ENCODE results near the gene PSD4. TPM values are rescaled to one million over a fixed set of nuclear protein-coding genes. Genes with fewer than 3 reads are reported as not detected.

The PSD4 gene
- polyA plus RNA-seq, 1 experiment = 0.37 TPM

DNA sequence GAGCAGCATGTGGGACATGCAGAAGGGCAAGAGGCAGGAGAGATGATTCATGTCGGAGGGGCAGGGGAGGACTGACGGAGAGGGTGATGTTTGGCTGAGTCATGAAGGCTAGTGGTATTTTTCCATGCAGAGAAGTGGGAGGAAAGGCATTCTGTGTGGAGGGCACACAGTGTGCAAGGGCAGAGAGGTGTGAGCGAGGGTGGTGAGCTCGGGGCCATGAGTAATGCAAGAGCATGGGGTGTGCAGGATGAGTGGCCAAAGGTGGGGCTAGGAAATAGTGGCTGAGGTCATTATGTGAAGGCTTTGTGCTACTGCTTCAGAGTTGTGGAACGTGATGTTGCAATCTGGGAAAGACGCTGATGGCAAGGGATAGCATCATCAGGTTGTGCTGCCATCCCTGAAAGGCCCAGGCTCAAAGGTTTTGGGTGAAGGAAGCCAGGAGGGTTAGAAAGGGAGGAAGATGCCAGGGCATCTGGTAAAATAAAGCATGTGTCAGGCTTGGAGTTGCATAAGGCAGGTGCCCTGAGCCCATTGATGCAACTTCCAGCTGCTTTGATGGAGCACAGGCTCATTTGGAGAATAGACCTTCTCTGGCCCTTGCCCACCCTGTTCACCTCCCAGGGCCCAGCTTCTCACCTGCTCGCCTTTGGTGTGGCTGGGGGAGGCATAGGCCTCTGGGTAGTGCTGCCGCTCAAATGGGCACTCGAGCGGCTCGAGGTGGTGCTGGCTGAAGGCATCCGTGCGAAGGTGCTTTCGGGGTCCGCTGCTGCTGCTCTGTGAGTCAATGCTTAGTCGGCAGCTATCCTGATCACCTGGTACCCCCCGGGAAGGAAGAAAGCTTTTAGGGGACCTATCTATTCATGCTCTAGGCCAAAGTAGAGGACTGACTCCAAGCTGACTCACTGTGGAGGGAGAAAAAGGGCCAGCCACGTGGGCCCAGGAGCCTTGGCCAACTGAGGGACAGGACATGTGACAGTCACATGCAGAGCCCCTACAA, 67.4 kb downstream of the PSD4 start:
- ChIA-PET POLR2A (interaction anchor here (0.6 to 1.9 kb wide), 3 partner anchors 13 to 42 kb away, joined by 3 to 8 read pairs (median 3); no protein-coding TSS in a partner anchor), CTCF (interaction anchor here (0.6 to 3.7 kb wide), 9 partner anchors 8 to 149 kb away, joined by 3 to 34 read pairs (median 7); no protein-coding TSS in a partner anchor)
- Histone ChIP-seq H3K27ac (ENCODE audit: low read depth, low read length) (peak overlapping the region; percentile 95), H3K4me3 (ENCODE audit: low read depth, low read length) (peak overlapping the region; percentile 1; the same call in 1 of the 2 replicates), H3K27me3 (ENCODE audit: control insufficient read depth, insufficient read depth, low read length) (no peaks in the 10 kb centered on the region), H3K9me3 (ENCODE audit: control insufficient read depth, insufficient read depth, low read length) (peaks cover 6% of the 10 kb centered on the region; the same call in 1 of the 2 replicates)
- TF ChIP-seq, protein P1, sequence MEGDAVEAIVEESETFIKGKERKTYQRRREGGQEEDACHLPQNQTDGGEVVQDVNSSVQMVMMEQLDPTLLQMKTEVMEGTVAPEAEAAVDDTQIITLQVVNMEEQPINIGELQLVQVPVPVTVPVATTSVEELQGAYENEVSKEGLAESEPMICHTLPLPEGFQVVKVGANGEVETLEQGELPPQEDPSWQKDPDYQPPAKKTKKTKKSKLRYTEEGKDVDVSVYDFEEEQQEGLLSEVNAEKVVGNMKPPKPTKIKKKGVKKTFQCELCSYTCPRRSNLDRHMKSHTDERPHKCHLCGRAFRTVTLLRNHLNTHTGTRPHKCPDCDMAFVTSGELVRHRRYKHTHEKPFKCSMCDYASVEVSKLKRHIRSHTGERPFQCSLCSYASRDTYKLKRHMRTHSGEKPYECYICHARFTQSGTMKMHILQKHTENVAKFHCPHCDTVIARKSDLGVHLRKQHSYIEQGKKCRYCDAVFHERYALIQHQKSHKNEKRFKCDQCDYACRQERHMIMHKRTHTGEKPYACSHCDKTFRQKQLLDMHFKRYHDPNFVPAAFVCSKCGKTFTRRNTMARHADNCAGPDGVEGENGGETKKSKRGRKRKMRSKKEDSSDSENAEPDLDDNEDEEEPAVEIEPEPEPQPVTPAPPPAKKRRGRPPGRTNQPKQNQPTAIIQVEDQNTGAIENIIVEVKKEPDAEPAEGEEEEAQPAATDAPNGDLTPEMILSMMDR (IDR thresholded peaks at IDR 0.05; ENCODE audit: low read depth, low read length) = no peak
- peak; percentile 94 for DNase-seq (ENCODE audit: low read depth, low spot score)

DNA sequence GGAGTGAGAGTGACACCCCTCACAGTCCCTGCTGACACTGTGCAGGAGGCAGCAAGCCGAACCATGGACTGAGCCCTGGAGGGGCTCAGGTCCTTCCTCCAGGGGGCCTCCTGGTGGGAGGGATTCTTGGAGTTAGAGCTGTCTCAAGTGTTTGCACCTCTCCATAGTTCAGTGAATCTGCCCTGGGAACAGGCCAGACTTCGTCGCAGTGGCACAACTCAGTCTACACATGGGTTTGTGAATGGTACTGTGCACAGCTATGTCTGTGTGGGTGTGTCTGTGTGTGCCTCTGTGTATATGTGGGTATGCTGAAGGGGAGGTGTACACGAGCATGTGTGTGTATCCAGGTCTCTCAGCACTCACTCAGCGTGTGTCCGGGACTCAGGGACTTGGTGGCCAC, 68.6 kb downstream of the PSD4 start:
- ChIA-PET POLR2A (no interaction called here), CTCF (interaction anchor here (0.8 to 3.7 kb wide), 3 partner anchors 38 to 148 kb away, joined by 3 to 18 read pairs (median 3); no protein-coding TSS in a partner anchor)
- no peaks in the 10 kb centered on the region for H3K27me3 ChIP-seq (ENCODE audit: control insufficient read depth, insufficient read depth, low read length)
- DNase-seq (ENCODE audit: low read depth, low spot score) = no peak
- H3K4me3 ChIP-seq (ENCODE audit: low read depth, low read length) = no peak overlapping the region
- peak overlapping the region; percentile 95 for H3K27ac ChIP-seq (ENCODE audit: low read depth, low read length)
- TF ChIP-seq, protein P1 (IDR thresholded peaks at IDR 0.05; ENCODE audit: low read depth, low read length) = no peak
- H3K9me3 ChIP-seq (ENCODE audit: control insufficient read depth, insufficient read depth, low read length) = no peaks in the 10 kb centered on the region

- no peaks in the 10 kb centered on the region for H3K9me3 ChIP-seq (ENCODE audit: control insufficient read depth, insufficient read depth, low read length)
- CTCF ChIA-PET = interaction anchor here (1.3 to 10.2 kb wide), 5 partner anchors 12 to 145 kb away, joined by 6 to 80 read pairs (median 12); no protein-coding TSS in a partner anchor
- no peak for DNase-seq (ENCODE audit: low read depth, low spot score)
- TF ChIP-seq, protein P1 (IDR thresholded peaks at IDR 0.05; ENCODE audit: low read depth, low read length) = no peak
- H3K27ac ChIP-seq (ENCODE audit: low read depth, low read length) = no peak overlapping the region
- H3K27me3 ChIP-seq (ENCODE audit: control insufficient read depth, insufficient read depth, low read length) = no peaks in the 10 kb centered on the region
- no peak overlapping the region for H3K4me3 ChIP-seq (ENCODE audit: low read depth, low read length)
- POLR2A ChIA-PET = no interaction called here
Observed at GRCh38 chr2:113245276-113245711, 71.5 kb downstream of the PSD4 start.

DNA sequence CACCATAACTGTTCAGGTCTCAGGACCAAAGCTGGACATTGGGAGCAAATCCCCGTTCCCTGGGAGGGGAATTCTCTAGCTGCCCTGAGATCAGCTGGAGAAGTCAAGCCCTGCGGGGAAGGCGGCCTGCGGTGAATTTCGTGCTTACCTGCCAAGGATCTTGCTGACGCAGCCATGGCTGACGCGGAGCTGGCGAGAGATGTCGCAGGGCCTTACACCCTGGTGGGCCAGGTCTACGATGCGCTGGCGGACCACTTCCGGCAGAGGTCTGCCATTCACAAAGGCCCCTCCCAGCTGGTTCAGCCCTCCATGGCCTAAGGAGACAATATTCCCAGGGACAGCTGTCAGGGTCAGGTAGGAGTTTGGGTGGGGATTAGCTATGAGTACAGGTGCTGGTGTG, 72.8 kb downstream of the PSD4 start:
- POLR2A ChIA-PET = no interaction called here
- no peaks in the 10 kb centered on the region for H3K27me3 ChIP-seq (ENCODE audit: control insufficient read depth, insufficient read depth, low read length)
- no peak for DNase-seq (ENCODE audit: low read depth, low spot score)
- CTCF ChIA-PET = interaction anchor here (1.9 to 10.2 kb wide), 6 partner anchors 11 to 144 kb away, joined by 6 to 80 read pairs (median 20); no protein-coding TSS in a partner anchor
- H3K9me3 ChIP-seq (ENCODE audit: control insufficient read depth, insufficient read depth, low read length) = no peaks in the 10 kb centered on the region
- TF ChIP-seq, protein P1 (IDR thresholded peaks at IDR 0.05; ENCODE audit: low read depth, low read length) = no peak
- H3K4me3 ChIP-seq (ENCODE audit: low read depth, low read length) = no peak overlapping the region
- H3K27ac ChIP-seq (ENCODE audit: low read depth, low read length) = no peak overlapping the region

All from AG04450 (cell line).